NCI-H1436 treated with DMSO at 0.1 percent for 48 hours (cell line): ENCODE data around the gene FXYD7.

ENCODE experiments used
- DNase-seq: peaks from one replicate; lab custom pipeline; 2025; lab: John Stamatoyannopoulos, UW

Gene FXYD7

DNA sequence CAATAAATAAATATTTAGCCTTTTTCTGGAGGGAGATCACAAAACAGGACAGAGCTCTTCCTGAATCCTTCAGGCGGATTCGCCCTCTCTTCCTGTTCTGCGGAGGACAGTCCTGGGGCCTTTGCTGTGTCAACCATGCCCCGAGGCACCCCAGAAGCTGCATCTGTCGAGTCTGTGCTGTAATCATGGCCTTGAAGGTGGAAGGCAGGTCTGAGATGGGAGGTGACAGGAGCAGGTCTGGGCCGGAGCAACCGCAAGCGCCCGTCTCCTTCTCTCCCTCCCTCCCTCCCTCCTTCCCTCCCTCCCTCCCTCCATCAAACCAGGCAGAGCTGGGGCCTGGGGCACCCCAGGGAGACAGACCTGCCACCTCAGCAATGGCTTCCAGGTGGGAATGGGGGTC is 32.1 kb upstream of the FXYD7 start:
- no peak for DNase-seq

DNA sequence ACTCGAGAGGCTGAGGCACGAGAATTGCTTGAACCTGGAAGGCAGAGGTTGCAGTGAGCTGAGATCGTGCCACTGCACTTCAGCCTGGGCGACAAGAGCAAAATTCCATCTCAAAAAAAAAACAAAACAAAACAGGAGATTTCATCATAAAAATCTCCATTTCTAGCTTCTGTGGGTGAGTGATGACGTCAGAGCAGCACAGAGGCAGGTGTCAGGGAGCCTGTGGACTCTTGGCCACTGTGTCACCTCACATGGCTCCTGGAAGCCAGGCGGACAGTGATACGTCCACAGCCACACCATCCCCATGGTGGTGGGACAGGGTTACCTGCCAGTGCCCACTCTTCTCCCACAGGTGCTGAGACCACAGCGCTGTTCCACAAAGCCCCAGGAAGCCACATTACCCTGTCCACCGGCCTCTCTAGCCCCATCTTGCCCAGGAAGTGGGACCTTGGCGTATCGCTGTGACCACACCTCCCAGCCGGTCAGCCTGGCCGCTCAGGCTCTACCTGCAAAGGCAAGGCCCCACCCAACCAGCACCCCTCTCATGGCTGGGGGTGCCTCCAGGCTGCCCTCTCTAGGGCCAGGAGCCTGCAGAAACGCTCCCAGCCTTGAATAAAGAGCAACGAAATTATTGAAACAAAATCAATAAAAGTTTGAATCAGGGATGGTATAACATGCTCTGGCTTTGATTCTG is 29.9 kb upstream of the FXYD7 start:
- no peak for DNase-seq

DNA sequence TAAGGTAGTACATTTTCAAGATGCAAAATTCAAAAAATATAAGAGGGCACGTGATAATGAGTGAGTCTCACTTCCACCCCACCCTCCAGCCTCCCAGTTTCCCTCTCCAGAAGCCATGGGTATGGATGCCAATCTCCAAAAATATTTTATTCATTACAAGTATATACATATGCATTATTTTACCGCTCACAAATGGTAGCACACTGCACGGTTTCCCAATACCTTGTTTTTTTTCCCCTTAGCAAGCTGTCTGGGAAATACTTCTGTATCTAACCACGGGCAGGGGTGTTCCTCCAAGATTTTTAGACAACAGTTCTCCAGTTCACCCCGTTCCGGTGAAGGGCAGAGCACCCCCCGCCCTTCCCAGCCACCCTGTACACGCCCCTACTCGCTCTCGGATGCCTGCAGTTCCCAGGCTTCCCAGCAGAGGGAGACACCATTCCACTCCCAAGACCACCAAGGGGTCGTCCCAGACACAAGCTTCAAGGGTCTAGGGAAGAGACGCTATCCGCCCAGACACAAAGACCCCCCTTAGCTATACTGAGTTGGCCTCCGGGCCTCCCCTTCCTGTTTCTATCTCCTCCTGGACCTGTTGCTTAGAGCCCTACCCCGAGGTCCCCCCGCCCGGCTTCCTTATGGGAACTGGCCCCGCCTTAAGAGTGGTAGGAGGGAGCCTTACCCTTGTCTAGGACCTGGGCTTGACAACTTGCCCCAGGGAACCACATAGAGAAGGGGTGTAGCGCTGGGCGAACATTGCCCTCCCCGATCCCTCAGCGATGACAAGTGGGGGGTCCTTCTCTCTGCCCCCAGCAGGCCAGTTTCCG is 28.5 kb upstream of the FXYD7 start:
- no peak for DNase-seq

DNA sequence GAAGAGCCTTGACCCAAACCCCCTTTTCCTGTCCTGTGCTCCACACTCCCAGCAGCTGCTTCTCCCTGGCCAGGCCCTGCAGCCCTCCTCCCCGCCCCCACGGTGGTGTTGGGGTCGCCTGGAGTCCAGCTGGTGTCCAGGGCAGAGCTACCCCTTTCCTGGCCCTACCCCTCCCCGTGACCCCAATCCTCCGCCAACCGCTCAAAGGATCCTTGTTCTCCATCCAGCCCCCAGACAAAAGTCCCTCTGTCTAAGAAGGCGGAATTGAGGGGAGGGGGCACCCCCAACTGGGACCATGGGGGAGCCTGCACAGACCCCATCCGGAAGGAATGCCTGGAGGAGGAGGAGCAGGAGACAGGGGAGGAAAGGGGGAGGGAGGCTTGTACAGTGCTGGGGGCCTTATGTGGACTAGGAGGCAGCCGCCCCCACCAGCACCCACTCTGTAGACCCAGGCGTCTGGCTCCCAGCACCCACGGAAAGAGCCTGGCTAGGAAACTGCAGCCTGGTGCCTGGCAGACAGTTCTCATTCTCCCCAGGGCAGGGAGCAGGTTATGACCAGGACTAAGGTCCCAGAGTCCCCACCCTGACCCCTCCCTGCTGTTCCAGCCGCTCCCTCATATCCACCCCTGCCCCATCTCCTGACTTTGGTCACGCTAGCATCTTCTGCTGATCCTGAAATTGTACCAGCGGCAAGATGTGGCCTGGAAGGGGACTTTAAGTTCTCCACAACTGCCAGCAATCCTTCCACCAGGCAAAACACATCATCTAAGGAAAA is 27.7 kb upstream of the FXYD7 start, which contains the start of gene FXYD3:
FXYD3 (plus strand) TSS at position 647 of the 775 bp plus-strand sequence. CDS start 3,554 bp downstream, outside the sequence.
- DNase-seq = no peak

DNA sequence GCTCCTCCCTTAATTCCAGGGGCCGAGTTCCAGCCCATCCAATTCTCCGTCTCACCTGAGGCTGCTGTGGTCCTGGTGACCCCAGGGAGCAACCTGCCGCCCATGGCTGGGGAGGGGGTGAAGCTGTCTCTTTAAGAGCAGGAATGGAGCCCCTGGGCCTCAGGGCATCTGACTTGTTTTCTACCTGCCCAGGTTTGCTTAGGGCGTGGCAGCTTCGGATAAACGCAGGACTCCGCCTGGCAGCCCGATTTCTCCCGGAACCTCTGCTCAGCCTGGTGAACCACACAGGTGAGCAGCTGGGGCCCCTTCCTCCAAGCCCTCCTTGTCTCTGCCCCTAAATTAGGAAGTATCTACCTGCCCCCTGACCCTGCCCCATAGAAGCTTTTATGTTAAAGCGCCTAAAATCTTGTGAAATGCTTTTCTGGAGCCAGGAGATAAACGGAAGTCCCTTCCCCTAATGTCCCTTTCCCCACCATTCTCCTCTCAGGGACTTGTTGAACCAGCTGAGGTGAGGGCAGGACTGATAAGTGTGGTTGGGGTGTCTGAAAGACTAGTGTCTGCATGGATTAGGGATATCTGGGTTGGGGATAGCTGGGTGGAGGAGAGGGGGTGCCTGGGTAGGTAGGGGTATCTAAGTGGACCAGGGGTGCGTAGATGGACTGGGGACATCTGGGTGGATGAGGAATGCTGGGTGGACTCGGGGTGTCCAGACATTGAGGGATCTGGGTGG is 26.8 kb upstream of the FXYD7 start:
- no peak for DNase-seq

DNA sequence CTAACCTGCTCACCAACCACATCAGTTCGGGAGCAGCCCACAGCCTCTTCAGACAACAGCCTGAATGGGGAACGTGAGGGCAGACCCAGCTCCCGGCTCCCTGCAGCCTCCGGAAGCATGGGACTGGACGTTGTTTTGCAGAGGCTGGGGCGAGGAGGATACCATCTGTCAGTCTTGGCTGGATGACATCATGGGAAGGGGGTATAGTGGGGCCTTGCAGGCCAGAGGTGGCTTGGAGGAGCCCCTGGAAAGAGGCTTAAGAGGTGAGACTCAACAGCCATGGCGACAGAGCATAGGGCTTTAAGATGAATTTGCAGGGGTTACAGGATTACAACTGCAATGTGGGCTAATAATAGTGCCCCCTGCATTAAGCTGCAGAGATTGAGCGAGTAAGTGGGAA is 25.9 kb upstream of the FXYD7 start:
- DNase-seq = no peak

DNA sequence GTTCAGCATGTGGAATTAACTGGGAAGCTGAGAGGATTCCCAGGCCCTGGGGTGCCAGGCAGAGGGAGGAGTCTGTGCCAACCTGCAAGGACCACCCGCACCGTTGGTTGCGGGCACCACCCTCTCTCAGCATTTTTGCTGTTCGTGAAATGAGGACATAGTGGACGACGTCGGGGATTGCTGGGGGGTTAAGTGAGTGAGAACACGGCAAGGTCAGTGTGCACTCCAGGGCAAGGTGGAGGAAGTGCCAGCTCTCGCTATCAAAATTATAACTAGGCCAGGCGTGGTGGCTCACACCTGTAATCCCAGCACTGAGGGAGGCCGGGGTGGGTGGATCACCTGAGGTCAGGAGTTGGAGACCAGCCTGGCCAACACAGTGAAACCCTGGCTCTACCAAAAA is 25.3 kb upstream of the FXYD7 start:
- DNase-seq = no peak

DNA sequence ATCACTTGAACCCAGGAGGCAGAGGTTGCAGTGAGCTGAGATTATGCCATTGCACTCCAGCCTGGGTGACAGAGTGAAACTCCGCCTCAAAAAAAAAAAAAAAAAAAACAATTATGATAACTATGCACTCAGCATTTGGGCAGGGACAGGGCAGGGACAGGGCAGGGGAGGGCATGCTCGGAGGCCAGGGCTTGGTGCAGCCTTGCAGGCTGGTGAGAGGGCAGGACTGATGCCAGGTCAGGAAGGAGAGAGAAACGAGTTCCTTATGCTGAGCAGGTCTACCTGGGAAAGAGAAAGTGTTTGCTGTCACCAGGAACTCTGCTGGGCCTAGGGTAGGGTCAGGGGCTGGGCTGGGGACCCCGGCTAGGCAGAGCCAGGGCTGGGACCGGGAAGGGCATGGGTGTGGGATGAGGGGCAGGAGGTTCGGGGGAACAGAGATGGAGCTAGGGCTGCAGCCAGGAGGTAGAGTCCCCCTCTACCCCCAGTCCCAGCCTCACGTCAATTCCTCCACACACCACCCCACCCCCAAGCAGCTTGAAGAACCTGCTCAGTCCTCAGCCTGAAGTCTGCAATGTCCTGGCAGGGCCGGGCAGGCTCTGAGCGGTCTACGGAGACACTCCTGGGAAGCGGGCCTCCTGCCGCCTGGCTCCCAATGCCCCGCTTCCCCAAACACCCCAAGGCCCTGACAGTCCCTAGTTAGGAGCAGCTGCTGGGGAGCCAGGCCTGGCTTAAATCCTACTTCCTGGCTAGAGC is 24.6 kb upstream of the FXYD7 start:
- DNase-seq = no peak

DNA sequence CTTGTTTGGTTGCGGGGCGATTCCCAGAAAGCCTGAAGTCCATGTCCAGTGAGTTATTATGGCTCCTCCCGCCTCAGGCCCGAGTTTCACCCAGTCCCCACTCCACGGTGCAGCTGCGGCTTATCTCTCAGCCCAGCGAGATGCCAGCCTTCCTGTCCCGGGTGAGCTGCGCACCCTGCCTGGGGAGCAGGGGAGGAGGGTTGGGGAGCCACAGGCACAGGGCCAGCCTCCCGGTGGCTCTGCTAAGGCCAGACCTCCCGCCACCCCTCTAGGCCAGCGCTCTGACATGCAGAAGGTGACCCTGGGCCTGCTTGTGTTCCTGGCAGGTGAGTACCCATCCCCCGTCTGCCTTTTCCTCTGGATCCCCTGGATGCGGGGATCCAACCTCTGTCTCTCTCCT is 24.0 kb upstream of the FXYD7 start:
- DNase-seq = no peak

DNA sequence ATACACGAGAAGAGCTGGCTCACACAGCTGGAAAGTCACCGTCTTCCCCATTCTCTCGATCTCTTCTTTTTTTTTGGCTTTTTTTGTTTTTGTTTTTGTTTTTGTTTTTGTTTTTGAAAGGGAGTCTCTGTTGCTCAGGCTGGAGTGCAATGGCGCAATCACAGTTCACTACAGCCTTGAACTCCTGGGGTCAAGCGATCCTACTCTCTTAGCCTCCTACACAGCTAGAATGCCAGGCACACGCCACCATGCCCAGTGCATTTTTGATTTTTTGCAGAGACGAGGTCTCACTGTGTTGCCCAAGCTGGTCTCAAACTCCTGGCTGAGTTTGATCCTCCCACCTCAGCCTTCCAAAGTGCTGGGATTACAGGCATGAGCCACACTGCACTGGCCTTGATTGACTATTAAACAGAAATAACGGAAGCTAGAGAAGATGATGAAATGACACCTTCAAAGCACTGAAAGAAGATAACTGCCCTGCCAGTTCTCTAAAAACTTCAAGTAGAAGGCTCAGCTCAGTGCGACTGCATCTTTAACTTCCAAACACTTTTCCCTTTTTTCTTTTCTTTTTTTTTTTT is 23.4 kb upstream of the FXYD7 start:
- DNase-seq = no peak

DNA sequence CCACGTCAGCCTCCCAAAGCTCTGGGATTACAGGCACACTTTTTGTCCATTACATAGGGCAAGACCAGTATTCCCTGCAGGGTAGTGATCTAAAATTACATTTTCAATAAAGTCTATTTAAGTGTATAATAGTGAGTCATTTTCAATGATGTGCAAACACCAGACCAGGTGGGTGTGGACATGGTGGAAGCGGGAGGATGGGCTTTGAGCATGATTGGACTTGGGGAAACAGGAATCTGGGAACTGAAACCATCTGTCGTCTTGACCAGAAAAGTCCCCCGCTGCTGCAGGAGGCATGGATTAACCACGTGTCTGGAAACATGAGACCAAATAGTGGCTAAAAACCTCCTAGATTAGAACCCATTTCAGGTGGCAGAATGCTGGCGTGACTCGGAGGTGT is 22.6 kb upstream of the FXYD7 start:
- no peak for DNase-seq

DNA sequence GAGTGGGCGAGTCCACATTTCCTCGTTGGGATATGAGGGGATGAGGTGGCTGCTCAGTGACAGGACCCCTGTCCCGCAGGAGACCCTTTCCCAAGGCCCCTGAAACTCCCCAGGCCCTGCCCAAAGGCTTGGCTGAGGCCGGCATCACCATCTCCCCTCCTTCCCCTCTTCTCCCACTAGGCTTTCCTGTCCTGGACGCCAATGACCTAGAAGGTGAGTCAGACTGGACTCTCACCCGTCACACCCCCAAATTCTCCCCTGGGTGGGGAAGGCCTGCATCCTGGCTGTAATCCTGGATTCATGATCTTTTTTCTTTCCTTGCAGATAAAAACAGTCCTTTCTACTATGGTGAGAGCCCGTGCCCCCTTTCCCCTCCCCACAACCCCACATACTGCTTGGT is 22.2 kb upstream of the FXYD7 start:
- no peak for DNase-seq

DNA sequence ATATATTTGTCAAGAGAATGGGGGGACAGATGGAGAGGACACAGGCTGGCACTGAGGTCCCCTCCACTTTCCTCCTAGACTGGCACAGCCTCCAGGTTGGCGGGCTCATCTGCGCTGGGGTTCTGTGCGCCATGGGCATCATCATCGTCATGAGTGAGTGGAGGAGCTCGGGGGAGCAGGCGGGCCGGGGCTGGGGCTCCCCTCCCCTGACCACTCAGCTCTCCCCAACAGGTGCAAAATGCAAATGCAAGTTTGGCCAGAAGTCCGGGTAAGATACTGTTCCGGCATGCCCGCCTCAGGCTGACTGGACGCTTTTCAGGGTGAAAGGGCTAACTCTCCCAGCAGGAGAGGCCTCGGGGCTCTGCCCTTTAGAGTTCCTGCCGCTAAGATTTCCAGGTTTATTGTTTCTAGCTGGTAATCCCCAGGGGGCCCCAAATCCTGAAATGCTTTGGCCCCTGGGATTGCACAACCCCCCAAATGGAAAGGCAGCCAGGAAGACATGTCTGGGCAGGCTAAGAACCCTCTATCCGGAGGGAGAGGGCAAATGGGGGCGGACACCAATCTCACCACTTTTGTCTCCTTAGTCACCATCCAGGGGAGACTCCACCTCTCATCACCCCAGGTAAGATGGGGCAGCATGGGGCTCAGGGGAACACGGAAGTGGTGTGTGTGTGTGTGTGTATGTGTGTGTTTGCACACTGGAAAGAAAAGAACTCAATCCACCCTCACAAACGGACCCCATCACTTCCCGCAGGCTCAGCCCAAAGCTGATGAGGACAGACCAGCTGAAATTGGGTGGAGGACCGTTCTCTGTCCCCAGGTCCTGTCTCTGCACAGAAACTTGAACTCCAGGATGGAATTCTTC is 20.1 kb upstream of the FXYD7 start:
- no peak for DNase-seq

DNA sequence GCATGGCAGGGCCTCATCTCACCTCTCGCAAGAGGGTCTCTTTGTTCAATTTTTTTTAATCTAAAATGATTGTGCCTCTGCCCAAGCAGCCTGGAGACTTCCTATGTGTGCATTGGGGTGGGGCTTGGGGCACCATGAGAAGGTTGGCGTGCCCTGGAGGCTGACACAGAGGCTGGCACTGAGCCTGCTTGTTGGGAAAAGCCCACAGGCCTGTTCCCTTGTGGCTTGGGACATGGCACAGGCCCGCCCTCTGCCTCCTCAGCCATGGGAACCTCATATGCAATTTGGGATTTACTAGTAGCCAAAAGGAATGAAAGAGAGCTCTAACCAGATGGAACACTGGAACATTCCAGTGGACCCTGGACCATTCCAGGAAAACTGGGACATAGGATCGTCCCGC is 19.5 kb upstream of the FXYD7 start:
- DNase-seq = no peak

DNA sequence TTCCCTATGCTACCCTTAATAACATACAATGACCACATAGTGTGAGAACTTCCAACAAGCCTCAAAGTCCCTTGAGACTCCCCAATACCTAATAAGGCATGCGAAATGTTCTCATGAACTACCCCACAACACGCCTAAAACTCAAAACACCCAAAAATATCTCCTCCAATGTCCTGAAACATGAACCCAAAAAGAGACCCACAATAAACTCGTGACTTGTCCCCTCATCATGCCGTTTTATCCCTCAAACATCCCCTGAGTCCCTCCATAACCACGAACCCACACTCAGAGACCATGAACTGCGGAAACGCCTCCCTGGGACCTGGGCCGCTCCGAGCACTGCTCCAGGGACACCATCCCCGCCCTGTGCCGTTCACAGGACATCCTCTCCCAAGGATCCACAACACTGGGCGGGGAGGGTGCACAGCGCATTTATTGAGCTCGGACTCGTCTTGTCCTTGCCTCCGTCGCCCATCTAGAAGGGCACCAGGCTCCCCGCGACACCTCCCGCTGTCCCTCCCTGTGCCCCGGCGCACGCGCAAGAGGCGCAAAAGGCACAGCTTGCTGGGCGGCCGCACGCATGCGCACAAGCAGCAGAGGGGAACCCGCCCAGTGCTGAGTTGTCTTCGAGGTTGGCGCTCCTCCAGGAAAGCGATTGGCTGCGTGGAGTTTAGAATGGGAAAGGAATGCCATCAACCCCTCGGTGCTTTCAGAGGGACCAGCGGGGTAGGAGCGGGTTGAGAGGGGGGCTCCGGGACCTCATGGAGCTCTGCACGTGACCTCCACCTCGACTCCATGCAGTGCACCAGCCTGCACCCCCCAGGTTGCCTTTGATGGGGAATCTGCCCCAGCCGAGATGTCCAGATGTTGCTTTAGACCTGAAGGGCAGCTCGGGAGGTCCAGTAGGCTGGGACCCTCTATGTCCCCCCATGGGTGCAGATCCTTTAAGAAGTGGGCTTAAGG is 18.7 kb upstream of the FXYD7 start:
- no peak for DNase-seq

DNA sequence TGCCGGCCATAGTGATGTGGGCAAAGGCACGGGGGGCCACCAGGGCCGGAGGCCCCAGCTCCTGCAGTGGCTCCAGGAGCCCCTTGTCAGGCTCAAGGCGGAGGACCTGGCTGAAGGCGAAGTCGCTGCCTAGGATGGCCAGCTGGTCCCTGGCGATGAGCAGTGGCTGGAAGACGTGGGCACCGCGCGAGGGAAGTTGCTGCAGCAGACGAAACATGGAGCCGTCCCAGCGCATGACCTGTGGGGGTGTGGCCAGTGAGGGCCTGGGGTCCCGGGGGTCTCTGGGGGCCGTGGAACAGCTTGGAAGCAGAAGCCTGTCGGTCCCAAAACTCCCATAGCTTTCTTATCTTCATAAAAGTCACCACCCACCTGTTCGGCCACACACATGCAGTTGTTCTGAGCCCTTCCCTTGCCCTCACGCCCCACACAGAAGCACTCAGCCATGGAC is 17.8 kb upstream of the FXYD7 start:
- no peak for DNase-seq

DNA sequence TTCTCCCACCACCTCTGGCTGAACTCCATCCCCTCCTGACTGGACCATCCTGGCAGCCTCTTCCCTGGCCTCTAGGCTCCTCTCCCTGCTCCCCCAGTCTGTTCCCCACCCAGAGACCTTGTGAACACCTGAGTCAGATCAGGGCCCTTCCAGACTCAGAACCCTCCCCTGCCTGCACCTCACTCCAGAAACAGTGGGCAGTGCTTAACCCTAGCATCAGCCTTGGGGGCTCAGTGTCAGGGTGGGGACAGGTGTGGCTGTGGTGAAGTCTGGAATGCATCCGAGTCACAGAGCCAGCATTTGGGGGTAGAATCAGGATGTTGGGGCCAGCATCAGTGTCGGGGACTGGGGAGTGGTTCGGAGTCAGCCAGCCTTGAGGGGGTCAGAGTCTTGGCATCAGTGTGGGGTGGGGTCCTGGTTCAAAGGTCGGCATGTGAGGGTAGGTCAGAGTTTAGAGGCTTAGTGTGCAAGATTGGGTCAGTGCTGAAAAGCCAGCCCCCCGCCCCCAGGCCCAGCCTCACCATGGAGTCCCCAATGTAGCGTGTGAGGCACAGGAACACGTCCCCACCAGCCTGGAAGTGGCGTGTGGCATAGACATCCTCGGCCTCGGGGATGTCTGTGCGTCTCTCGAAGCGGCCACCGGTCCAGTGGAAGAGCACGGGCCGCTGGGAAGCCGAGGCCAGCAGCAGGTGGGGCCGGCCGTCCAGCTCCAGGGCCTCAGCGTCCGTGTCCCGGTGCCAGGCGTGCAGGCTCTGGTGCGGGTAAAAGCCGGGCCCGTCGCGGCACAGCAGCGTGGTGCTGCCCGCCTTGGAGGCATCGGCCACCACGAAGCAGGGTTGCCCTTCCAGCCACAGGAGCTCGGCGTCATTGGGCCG is 17.1 kb upstream of the FXYD7 start:
- DNase-seq = no peak

DNA sequence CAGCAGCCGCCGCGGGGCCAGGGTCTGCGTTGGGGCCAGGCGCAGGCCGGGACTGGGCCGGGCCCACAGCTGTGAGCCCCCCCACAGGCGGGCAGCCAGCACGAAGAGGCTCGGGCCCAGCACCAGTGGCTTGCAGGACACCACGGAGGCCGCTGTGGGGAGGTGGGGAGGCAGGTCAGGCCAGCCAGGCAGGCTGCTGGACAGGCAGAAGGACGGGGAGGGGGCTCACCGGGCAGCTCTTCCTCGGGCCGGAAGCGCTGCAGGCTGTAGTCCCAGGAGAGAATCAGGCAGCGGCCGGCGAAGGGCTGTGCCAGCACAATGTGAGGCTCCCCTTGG is 16.5 kb upstream of the FXYD7 start:
- no peak for DNase-seq
